ENCODE results near the gene ASAH2.

ASAH2 gene

GRCh38 chr10:50286996-50287803 lies 35.9 kb upstream of the ASAH2 start:
- DNase-seq (ENCODE audit: low read depth in 1 of 2, low spot score in 1 of 2), result no peak
- peaks cover 4% of the 10 kb centered on the region for H3K27me3 ChIP-seq (ENCODE audit: insufficient read depth, poor library complexity, severe bottlenecking)
- no peak overlapping the region for H3K27ac ChIP-seq (replicated peaks)
- TF ChIP-seq REST (IDR thresholded peaks at IDR 0.05; ENCODE audit: insufficient replicate concordance, low read depth), result no peak
- no peak overlapping the region for H3K4me3 ChIP-seq (replicated peaks; ENCODE audit: insufficient read depth, low read length)

GRCh38 chr10:50286517-50286916 lies 35.2 kb upstream of the ASAH2 start:
- TF ChIP-seq POLR2AphosphoS5 (IDR thresholded peaks at IDR 0.05; ENCODE audit: low read depth) (no peak), SPI1 (IDR thresholded peaks at IDR 0.05; ENCODE audit: borderline replicate concordance, low read depth) (no peak), GABPA (IDR thresholded peaks at IDR 0.05; ENCODE audit: low read depth) (no peak), REST (IDR thresholded peaks at IDR 0.05; ENCODE audit: insufficient replicate concordance, low read depth) (no peak)
- TF ChIP-seq, protein P1, sequence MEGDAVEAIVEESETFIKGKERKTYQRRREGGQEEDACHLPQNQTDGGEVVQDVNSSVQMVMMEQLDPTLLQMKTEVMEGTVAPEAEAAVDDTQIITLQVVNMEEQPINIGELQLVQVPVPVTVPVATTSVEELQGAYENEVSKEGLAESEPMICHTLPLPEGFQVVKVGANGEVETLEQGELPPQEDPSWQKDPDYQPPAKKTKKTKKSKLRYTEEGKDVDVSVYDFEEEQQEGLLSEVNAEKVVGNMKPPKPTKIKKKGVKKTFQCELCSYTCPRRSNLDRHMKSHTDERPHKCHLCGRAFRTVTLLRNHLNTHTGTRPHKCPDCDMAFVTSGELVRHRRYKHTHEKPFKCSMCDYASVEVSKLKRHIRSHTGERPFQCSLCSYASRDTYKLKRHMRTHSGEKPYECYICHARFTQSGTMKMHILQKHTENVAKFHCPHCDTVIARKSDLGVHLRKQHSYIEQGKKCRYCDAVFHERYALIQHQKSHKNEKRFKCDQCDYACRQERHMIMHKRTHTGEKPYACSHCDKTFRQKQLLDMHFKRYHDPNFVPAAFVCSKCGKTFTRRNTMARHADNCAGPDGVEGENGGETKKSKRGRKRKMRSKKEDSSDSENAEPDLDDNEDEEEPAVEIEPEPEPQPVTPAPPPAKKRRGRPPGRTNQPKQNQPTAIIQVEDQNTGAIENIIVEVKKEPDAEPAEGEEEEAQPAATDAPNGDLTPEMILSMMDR (IDR thresholded peaks at IDR 0.05; ENCODE audit: insufficient read depth, low read length), result no peak
- DNase-seq (ENCODE audit: low read depth in 1 of 2, low spot score in 1 of 2), result no peak
- Histone ChIP-seq H3K27me3 (ENCODE audit: insufficient read depth, poor library complexity, severe bottlenecking) (peaks cover 4% of the 10 kb centered on the region), H3K27ac (replicated peaks) (no peak overlapping the region), H3K4me3 (replicated peaks; ENCODE audit: insufficient read depth, low read length) (no peak overlapping the region)

GRCh38 chr10:50281967-50282522 lies 30.7 kb upstream of the ASAH2 start:
- TF ChIP-seq, protein P1 (IDR thresholded peaks at IDR 0.05; ENCODE audit: insufficient read depth, low read length), result no peak
- TF ChIP-seq REST (IDR thresholded peaks at IDR 0.05; ENCODE audit: insufficient replicate concordance, low read depth), result no peak
- TF ChIP-seq GABPA (IDR thresholded peaks at IDR 0.05; ENCODE audit: low read depth), result no peak
- TF ChIP-seq SPI1 (IDR thresholded peaks at IDR 0.05; ENCODE audit: borderline replicate concordance, low read depth), result no peak
- TF ChIP-seq POLR2AphosphoS5 (IDR thresholded peaks at IDR 0.05; ENCODE audit: low read depth), result no peak
- H3K27ac ChIP-seq (replicated peaks), result no peak overlapping the region
- no peak for DNase-seq (ENCODE audit: low read depth in 1 of 2, low spot score in 1 of 2)
- H3K4me3 ChIP-seq (replicated peaks; ENCODE audit: insufficient read depth, low read length), result no peak overlapping the region
- H3K27me3 ChIP-seq (ENCODE audit: insufficient read depth, poor library complexity, severe bottlenecking), result peaks cover 7% of the 10 kb centered on the region

Measured in HL-60 (cell line).